HUES48 (cell line): ENCODE results near the gene WDR27.

Source experiments
- H3K27ac ChIP-seq: one replicate; pipeline ENCODE4 v1.7.0; 2013; ENCODE audit warnings: low read depth, low read length, inconsistent platforms
- H3K27me3 ChIP-seq: 2 replicates; pipeline ENCODE4 v1.6.1; 2013; ENCODE audit warnings: mild to moderate bottlenecking, low read length; ENCODE audit not compliant: control insufficient read depth, insufficient read depth
- H3K36me3 ChIP-seq: 2 replicates; pipeline ENCODE4 v1.6.1; 2013; ENCODE audit warnings: low read length; ENCODE audit not compliant: control insufficient read depth, insufficient read depth
- H3K4me1 ChIP-seq: 2 replicates; pipeline ENCODE4 v1.6.1; 2013; ENCODE audit warnings: mild to moderate bottlenecking, low read length; ENCODE audit not compliant: control insufficient read depth, insufficient read depth
- H3K4me3 ChIP-seq: 2 replicates; pipeline ENCODE4 v1.5.1; 2013; ENCODE audit warnings: mild to moderate bottlenecking, low read depth, low read length
- H3K9ac ChIP-seq: 2 replicates; pipeline ENCODE4 v1.6.1; 2013; ENCODE audit warnings: mild to moderate bottlenecking, low read depth, low read length, moderate library complexity
- H3K9me3 ChIP-seq: 2 replicates; pipeline ENCODE4 v1.6.1; 2013; ENCODE audit warnings: low read length; ENCODE audit not compliant: control insufficient read depth, insufficient read depth

Gene WDR27

GRCh38 chr6:169701954-169702839 is at the start of gene WDR27, which contains the start of gene C6orf120:
WDR27 (minus strand) TSS chr6:169702029; CDS start chr6:169689005, 13,024 bp downstream.
C6orf120 (plus strand) TSS chr6:169702126; CDS start chr6:169702460, 334 bp downstream.
- Histone ChIP-seq H3K9me3 (no peaks in the 10 kb centered on the region), H3K9ac (peak within 1 kb of the TSS; percentile 92), H3K4me1 (peaks cover 30% of the 10 kb centered on the region), H3K27me3 (no peaks in the 10 kb centered on the region), H3K4me3 (peak within 1 kb of the TSS; percentile 100), H3K36me3 (peaks cover 47% of the 10 kb centered on the region), H3K27ac (peak within 1 kb of the TSS; percentile 94)

- Histone ChIP-seq H3K9ac (no peak overlapping the region), H3K4me3 (no peak overlapping the region), H3K4me1 (peaks cover 6% of the 10 kb centered on the region; the same call in 1 of the 2 replicates), H3K36me3 (no peaks in the 10 kb centered on the region), H3K9me3 (no peaks in the 10 kb centered on the region), H3K27ac (no peak overlapping the region), H3K27me3 (no peaks in the 10 kb centered on the region)
Observed at GRCh38 chr6:169746556-169746955, 44.7 kb upstream of the WDR27 start.

DNA sequence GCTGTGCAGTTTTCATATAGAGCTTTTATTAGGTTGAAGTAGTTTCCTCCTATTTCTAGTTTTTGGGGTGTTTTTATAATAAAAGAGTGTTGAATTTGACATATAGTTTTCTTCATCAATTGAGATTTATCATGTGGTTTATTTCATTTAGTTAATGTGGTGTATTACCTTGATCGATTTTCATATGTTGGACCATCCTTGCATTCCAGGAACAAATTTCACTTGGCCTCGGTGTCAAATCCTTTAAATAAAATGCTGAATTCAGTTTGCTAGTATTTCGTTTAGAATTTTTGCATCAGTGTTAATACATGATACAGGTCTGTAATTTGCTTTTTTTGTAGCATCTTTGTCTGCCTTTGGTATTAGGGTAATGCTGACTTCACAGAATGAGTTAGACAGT is 43.6 kb upstream of the WDR27 start:
- Histone ChIP-seq H3K27me3 (no peaks in the 10 kb centered on the region), H3K9ac (no peak overlapping the region), H3K36me3 (no peaks in the 10 kb centered on the region), H3K9me3 (no peaks in the 10 kb centered on the region), H3K4me1 (peaks cover 5% of the 10 kb centered on the region; the same call in 1 of the 2 replicates), H3K27ac (no peak overlapping the region), H3K4me3 (no peak overlapping the region)

DNA sequence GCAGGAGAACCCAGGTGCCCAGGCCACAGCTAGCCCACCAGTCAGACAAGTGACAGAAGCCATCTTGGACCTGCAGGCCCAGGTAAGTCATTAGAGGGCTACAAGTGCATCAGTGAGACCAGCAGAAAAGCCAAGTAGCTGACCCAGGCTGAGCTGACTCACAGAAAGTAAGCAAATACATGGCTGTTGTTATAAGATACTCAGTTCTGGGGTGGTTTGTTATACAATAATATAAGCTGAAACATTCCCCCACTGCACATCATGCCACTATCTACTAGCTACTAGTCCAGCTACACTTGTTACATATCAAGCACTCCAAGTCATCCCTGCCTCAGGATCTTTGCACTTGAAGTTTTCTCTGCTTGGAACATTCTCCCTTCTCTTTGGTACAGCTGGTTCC is 39.5 kb upstream of the WDR27 start:
- Histone ChIP-seq H3K4me3 (no peak overlapping the region), H3K36me3 (no peaks in the 10 kb centered on the region), H3K27me3 (no peaks in the 10 kb centered on the region), H3K9me3 (no peaks in the 10 kb centered on the region), H3K27ac (no peak overlapping the region), H3K9ac (no peak overlapping the region), H3K4me1 (0 out of 2 replicates have a peak, but pooled peaks cover 8% of the 10 kb centered on the region)

- H3K36me3 ChIP-seq: no peaks in the 10 kb centered on the region
- H3K9me3 ChIP-seq: no peaks in the 10 kb centered on the region
- H3K27me3 ChIP-seq: no peaks in the 10 kb centered on the region
- H3K4me3 ChIP-seq: no peak overlapping the region
- H3K27ac ChIP-seq: no peak overlapping the region
- no peak overlapping the region for H3K9ac ChIP-seq
- H3K4me1 ChIP-seq: 0 out of 2 replicates have a peak, but pooled peaks cover 8% of the 10 kb centered on the region
Observed at GRCh38 chr6:169738976-169739529, 37.2 kb upstream of the WDR27 start.

DNA sequence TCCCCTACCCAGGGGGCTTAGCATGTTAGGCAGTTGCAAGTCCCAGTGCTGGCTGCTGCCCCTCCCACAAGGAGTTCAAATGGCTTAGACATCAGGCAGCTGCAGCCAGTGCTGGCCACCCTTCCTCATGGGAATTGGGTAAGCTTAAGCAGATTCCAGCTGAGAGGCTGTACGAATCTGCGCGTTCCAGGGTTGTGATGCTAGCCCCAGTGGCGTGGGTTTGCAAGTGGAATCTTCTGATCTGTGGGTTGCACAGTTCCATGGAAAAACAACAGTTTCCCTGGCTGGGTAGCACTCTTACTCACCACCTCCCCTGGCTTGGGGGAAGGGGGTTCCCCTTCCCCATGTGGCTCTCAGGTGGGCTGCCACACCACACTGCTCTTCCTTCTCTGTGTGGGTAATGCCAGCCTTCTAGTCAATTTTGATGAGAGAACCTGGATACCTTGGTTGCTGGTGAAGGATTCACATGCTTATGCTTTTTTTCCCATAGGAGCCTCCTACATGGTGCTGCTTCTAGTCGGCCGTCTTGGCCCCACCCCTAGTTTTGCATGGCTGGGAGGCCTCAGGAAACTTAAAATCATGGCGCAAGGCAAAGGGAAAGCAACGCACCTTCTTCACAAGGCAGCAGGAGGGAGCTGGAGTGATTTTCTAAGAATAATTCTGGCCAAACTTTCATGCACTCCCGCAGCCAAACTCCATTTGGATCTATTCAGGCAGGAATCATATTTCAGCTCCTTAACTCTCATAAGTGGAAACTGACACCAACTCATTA is 36.6 kb upstream of the WDR27 start:
- no peaks in the 10 kb centered on the region for H3K9me3 ChIP-seq
- 0 out of 2 replicates have a peak, but pooled peaks cover 8% of the 10 kb centered on the region for H3K4me1 ChIP-seq
- H3K4me3 ChIP-seq: no peak overlapping the region
- H3K9ac ChIP-seq: no peak overlapping the region
- H3K27ac ChIP-seq: no peak overlapping the region
- no peaks in the 10 kb centered on the region for H3K36me3 ChIP-seq
- no peaks in the 10 kb centered on the region for H3K27me3 ChIP-seq

- Histone ChIP-seq H3K4me3 (no peak overlapping the region), H3K9me3 (no peaks in the 10 kb centered on the region), H3K9ac (no peak overlapping the region), H3K27me3 (no peaks in the 10 kb centered on the region), H3K27ac (no peak overlapping the region), H3K36me3 (no peaks in the 10 kb centered on the region), H3K4me1 (peaks cover 6% of the 10 kb centered on the region; the same call in 1 of the 2 replicates)
Observed at GRCh38 chr6:169729961-169730360, 28.1 kb upstream of the WDR27 start.

GRCh38 chr6:169726963-169727362 is 25.1 kb upstream of the WDR27 start:
- peaks cover 7% of the 10 kb centered on the region; the same call in 1 of the 2 replicates for H3K27me3 ChIP-seq
- H3K9me3 ChIP-seq: no peaks in the 10 kb centered on the region
- no peaks in the 10 kb centered on the region for H3K36me3 ChIP-seq
- H3K4me3 ChIP-seq: no peak overlapping the region
- H3K4me1 ChIP-seq: peaks cover 15% of the 10 kb centered on the region
- H3K9ac ChIP-seq: no peak overlapping the region
- H3K27ac ChIP-seq: no peak overlapping the region

GRCh38 chr6:169726049-169726400 is 24.2 kb upstream of the WDR27 start:
- H3K4me1 ChIP-seq: peaks cover 17% of the 10 kb centered on the region
- peaks cover 7% of the 10 kb centered on the region; the same call in 1 of the 2 replicates for H3K27me3 ChIP-seq
- no peak overlapping the region for H3K27ac ChIP-seq
- H3K36me3 ChIP-seq: no peaks in the 10 kb centered on the region
- no peak overlapping the region for H3K9ac ChIP-seq
- H3K4me3 ChIP-seq: peak overlapping the region; percentile 82
- no peaks in the 10 kb centered on the region for H3K9me3 ChIP-seq

GRCh38 chr6:169725125-169726048 is 23.6 kb upstream of the WDR27 start:
- Histone ChIP-seq H3K9me3 (no peaks in the 10 kb centered on the region), H3K4me1 (peaks cover 17% of the 10 kb centered on the region), H3K36me3 (no peaks in the 10 kb centered on the region; the same call in 1 of the 2 replicates), H3K27me3 (peaks cover 7% of the 10 kb centered on the region; the same call in 1 of the 2 replicates), H3K9ac (peak overlapping the region; percentile 90), H3K27ac (peak overlapping the region; percentile 97), H3K4me3 (peak overlapping the region; percentile 82)
